ENCODE data around the gene ETF1. TPM values are rescaled to one million over a fixed set of nuclear protein-coding genes. Genes with fewer than 3 reads are reported as not detected.

ETF1 gene
- total RNA-seq, 2 experiments from 2014 or later: 66.7 to 123 TPM

DNA sequence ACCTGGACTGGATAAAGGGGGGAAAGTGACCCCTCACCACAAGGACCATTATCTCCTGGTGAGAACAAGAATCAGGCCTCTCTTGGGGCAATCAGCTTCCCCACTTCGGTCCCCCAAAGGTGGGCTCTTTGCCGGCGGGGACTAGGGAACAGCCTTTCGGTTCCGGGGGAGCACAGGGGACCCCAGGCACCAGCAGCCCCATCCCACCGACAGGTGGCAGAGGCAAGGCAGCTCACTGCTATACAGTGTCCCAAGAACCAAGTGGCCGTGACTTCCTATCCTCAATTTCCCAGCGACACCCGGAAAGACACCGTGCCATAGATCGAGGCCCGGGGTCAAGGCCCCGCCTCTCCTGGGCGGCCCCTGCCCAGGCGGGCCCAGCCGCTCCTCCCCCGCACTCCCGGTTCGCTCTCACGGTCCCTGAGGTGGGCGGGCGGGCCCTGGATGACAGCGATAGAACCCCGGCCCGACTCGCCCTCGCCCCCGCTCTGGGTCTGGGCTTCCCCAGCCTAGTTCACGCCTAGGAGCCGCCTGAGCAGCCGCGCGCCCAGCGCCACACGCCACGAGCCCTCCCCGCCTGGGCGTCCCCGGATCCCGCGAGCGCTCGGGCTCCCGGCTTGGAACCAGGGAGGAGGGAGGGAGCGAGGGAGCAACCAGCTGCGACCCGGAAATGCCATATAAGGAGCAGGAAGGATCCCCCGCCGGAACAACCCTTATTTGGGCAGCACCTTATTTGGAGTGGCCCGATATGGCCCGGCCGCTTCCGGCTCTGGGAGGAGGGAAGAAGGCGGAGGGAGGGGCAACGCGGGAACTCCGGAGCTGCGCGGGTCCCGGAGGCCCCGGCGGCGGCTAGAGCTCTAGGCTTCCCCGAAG, 78.4 kb downstream of the ETF1 start:
- no peaks in the 10 kb centered on the region for H3K79me2 ChIP-seq (ENCODE audit: insufficient read depth, low read depth, low read length)
- H3K4me1 ChIP-seq (ENCODE audit: insufficient read depth, low read length, poor library complexity, severe bottlenecking): peaks cover 27% of the 10 kb centered on the region
- peak overlapping the region; percentile 91 for H3K4me2 ChIP-seq (ENCODE audit: low read length)
- no peaks in the 10 kb centered on the region for H3K9me3 ChIP-seq (ENCODE audit: low read length)
- intact Hi-C loops (cut with micrococcal nuclease; ENCODE audit: unreplicated experiment): loop anchor here (1.0 kb wide), 3 partner anchors 28 to 79 kb away; partner anchors contain the start of gene ETF1
- H3K9me2 ChIP-seq (ENCODE audit: insufficient read depth, low read length): no peaks in the 10 kb centered on the region
- POLR2A ChIA-PET: interaction anchor here (0.6 kb wide), 2 partner anchors 245 to 287 kb away, joined by 3 read pairs; partner anchors contain the start of gene BRD8
- H2AFZ ChIP-seq (ENCODE audit: low read length): peak overlapping the region; percentile 93
- no peaks in the 10 kb centered on the region for H4K20me1 ChIP-seq (ENCODE audit: insufficient read depth, low read length)
- H3K27ac ChIP-seq (ENCODE audit: low read depth, low read length, poor library complexity, severe bottlenecking): peak overlapping the region; percentile 76
- H3K36me3 ChIP-seq (ENCODE audit: insufficient read depth, low read length): no peaks in the 10 kb centered on the region
- TF ChIP-seq, protein P1, sequence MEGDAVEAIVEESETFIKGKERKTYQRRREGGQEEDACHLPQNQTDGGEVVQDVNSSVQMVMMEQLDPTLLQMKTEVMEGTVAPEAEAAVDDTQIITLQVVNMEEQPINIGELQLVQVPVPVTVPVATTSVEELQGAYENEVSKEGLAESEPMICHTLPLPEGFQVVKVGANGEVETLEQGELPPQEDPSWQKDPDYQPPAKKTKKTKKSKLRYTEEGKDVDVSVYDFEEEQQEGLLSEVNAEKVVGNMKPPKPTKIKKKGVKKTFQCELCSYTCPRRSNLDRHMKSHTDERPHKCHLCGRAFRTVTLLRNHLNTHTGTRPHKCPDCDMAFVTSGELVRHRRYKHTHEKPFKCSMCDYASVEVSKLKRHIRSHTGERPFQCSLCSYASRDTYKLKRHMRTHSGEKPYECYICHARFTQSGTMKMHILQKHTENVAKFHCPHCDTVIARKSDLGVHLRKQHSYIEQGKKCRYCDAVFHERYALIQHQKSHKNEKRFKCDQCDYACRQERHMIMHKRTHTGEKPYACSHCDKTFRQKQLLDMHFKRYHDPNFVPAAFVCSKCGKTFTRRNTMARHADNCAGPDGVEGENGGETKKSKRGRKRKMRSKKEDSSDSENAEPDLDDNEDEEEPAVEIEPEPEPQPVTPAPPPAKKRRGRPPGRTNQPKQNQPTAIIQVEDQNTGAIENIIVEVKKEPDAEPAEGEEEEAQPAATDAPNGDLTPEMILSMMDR (conservative IDR thresholded peaks at IDR 0.05; ENCODE audit: low read length): peak; percentile 52
- TF ChIP-seq EZH2phosphoT487 (IDR thresholded peaks at IDR 0.05; ENCODE audit: borderline replicate concordance, low read depth, low read length): no peak
- CTCF ChIA-PET (ENCODE audit: unreplicated experiment): no interaction called here
- peak overlapping the region; percentile 74 for H3K4me3 ChIP-seq (ENCODE audit: low read depth, low read length, poor library complexity, severe bottlenecking)
- DNase-seq (ENCODE audit: low spot score): peak; percentile 98
- no TSS peak for BruUV-seq (replicated peaks)

DNA sequence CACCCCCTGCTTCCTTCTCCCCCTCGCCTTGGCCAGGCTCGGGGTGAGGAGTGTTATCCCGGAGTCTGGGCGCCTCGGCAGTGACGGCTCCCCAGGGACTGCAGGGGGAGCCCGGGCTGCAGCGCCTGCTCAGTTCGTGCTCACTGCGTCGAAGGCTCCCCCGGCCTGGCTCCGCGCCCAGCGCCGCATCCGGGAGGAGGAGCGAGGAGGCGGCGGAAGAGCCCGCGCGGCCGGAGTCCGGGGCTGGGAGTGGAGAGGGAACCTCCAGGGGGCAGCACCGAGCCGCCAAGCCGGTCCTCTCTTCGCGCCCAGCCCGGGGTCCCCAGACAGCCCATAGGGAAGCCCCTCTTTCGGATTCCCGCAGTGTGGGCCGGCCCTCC, 79.0 kb downstream of the ETF1 start:
- TSS peak; percentile 73 for BruUV-seq (replicated peaks)
- ChIA-PET CTCF (ENCODE audit: unreplicated experiment) (no interaction called here), POLR2A (no interaction called here)
- peaks cover 34% of the 10 kb centered on the region for H3K4me1 ChIP-seq (ENCODE audit: insufficient read depth, low read length, poor library complexity, severe bottlenecking)
- TF ChIP-seq, protein P1 (conservative IDR thresholded peaks at IDR 0.05; ENCODE audit: low read length): peak; percentile 85
- TF ChIP-seq EZH2phosphoT487 (IDR thresholded peaks at IDR 0.05; ENCODE audit: borderline replicate concordance, low read depth, low read length): no peak
- H3K9me3 ChIP-seq (ENCODE audit: low read length): no peaks in the 10 kb centered on the region
- peak overlapping the region; percentile 76 for H3K27ac ChIP-seq (ENCODE audit: low read depth, low read length, poor library complexity, severe bottlenecking)
- peak; percentile 95 for DNase-seq (ENCODE audit: low spot score)
- H3K4me3 ChIP-seq (ENCODE audit: low read depth, low read length, poor library complexity, severe bottlenecking): peak overlapping the region; percentile 74
- no peaks in the 10 kb centered on the region for H3K36me3 ChIP-seq (ENCODE audit: insufficient read depth, low read length)
- no peaks in the 10 kb centered on the region for H4K20me1 ChIP-seq (ENCODE audit: insufficient read depth, low read length)
- intact Hi-C loops (cut with micrococcal nuclease; ENCODE audit: unreplicated experiment): loop anchor here (1.0 kb wide), 3 partner anchors 28 to 79 kb away; partner anchors contain the start of gene ETF1
- no peaks in the 10 kb centered on the region for H3K9me2 ChIP-seq (ENCODE audit: insufficient read depth, low read length)
- H3K79me2 ChIP-seq (ENCODE audit: insufficient read depth, low read depth, low read length): no peaks in the 10 kb centered on the region
- peak overlapping the region; percentile 91 for H3K4me2 ChIP-seq (ENCODE audit: low read length)
- H2AFZ ChIP-seq (ENCODE audit: low read length): peak overlapping the region; percentile 93
